Stimulated activated CD4-positive, alpha-beta T cell treated with anti-CD3 and anti-CD28 coated beads, Interleukin-12 subunit alpha, Interleukin-12 subunit beta, amount 100 ng/mL, for 48 hours (primary cell): ENCODE data around the gene NXPH4.

ENCODE experiments used
- DNase-seq, 3 donors: peaks; one replicate each; pipeline ENCODE4 v3.0.0-alpha.2; 2020; ENCODE audit warnings: low read depth in 2 of 3, low spot score in 1 of 3

The NXPH4 gene

GRCh38 chr12:57230381-57231155 is 14.0 kb downstream of the NXPH4 start:
- DNase-seq, result no peak

GRCh38 chr12:57231276-57232021 is 14.9 kb downstream of the NXPH4 start:
- no peak for DNase-seq

- DNase-seq, result no peak
These were observed 15.7 kb downstream of the NXPH4 start for GRCh38 chr12:57232156-57232756.

DNA sequence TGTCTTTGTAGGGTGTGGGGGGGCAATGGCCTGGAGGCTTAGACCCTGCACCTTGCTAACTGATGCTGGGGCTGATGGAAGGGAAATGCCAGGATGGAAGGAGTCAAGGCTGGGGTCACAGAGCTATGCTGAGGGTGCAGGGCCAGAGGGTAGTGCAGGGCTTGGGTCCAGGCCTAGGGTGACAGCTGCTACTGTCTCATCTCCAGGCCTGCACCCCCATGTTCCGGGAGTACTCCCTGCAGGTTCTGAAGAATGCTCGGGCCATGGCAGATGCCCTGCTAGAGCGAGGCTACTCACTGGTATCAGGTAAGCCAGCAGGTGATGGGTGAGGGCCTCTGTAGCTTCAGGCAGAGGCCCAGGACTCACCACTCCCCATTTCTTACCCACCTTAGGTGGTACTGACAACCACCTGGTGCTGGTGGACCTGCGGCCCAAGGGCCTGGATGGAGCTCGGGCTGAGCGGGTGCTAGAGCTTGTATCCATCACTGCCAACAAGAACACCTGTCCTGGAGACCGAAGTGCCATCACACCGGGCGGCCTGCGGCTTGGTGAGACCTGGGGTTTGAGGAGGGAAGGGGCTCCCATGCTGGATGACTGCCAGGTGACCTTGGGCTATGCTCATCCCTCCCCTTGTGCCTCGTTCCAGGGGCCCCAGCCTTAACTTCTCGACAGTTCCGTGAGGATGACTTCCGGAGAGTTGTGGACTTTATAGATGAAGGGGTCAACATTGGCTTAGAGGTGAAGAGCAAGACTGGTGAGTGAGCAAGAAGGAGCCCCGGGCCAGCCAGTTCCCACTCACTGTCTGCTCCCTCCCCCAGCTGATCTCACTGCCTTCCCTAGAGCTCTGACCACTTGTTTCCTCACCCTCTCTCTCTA is 17.0 kb downstream of the NXPH4 start:
- DNase-seq, result no peak

GRCh38 chr12:57234233-57234570 is 17.6 kb downstream of the NXPH4 start:
- no peak for DNase-seq

- no peak for DNase-seq
These were observed 18.0 kb downstream of the NXPH4 start for GRCh38 chr12:57234571-57235016.

DNA sequence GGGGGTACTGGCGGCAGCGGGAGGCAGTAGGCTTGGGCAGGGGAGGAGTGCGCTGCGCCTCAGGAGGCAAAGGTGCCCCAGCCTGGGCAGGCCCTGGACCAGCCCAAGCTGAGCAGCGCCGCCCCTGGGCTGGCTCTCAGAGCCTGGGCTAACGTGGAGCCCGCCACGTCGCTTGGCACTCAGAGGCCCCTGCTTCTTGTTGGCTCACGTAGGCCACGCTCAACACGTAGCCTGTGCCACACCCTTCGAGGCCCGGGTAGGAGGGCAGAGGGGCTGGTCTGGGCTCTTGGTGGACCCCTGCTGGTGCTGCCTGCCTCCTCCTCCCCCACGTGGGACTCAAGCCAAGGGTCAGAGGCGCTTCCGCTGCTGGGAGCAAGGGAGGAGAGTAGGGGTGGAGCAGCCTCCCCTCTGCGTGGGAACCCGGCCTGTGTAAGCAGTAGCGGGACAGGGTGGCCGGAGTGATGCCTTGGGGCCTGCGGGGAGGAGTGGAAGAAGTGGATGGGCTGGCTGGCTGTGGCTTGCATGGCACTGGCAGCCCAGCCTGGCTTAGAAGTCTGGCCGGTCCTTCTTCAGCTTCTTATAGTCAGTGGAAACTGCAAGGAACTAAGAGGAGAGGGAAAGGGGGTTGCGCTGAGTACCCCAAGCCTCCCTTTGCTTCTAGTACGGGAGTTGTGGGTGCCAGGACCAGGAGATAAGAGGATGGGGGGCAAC is 18.6 kb downstream of the NXPH4 start:
- DNase-seq, result no peak

GRCh38 chr12:57235728-57236131 is 19.1 kb downstream of the NXPH4 start:
- no peak for DNase-seq

GRCh38 chr12:57236201-57236924 is 19.8 kb downstream of the NXPH4 start:
- DNase-seq, result no peak

DNA sequence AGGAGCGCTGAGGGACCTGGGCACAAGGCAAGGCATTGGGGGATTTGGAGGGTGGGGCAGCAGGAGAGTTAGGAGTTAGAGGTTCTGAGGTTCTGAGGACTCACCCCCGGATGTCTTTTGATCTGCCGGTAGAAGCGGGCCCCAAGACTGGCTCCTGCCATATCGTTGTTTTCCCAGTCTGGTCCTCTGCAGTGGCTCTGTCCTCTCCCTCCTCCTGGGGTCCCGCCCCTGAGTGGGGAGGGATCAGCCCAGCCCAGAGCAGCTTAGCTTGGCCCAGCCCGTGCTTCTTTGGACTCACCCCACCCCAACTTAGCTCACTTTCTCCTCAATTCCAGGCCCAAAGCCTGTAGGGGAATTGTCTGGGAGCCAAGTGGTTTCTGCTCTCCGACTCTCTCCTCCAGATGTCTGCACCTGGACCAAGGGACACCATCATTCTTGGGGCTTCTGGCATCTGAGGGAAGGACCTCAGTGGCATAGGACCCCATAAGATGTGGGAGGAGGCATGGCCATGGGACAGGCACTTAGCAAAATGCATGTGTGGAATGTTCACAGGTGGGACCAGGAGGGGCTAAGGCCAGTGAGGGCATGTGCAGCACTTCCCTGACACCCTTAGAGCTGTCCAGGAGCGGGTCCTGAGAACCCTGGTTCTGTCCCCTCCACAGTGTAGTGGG is 20.5 kb downstream of the NXPH4 start:
- DNase-seq, result no peak

- no peak for DNase-seq
These were observed 21.0 kb downstream of the NXPH4 start for GRCh38 chr12:57237596-57237931.

- no peak for DNase-seq
These were observed 21.6 kb downstream of the NXPH4 start for GRCh38 chr12:57237932-57238853.

DNA sequence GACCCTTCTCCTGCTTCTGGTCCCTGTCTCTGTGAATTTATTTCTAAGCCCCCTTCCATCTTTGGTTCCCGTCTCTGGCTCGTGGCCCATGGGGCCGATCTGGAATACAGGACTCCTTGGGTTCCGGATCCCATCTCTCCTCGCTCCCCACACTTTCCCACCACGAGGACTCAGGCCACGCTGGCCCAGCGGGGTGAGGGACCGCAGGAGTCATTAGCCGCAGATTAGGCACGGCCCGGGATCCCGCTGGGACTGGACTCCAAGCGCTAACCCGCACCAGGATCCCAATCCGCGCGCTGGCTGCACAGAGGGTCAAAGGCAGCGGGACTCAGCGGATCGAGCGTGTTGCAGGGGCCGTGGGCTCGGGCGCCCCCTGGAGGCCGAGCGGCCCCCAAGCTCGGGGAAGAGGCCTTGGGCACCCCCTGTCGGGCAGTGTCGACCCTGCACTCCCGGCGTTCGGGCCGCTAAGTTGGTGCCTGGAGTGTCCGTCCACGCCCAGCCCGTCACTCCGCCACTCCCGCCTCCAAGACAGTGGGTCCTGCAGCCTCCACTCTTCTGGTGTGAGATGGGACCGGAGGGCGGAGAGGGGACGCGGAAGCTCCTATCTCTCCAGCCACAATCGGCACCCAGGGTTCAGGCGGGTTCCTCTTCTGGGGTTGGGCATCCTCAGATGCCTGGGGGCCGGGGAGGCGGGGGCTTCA is 22.4 kb downstream of the NXPH4 start:
- peak; percentile 75 to 91 (median 83) for DNase-seq

- DNase-seq, result no peak
These were observed 23.0 kb downstream of the NXPH4 start for GRCh38 chr12:57239587-57240065.

- DNase-seq, result peak in 1 of 3 donors; percentile 64
These were observed 23.7 kb downstream of the NXPH4 start for GRCh38 chr12:57240066-57240921.

DNA sequence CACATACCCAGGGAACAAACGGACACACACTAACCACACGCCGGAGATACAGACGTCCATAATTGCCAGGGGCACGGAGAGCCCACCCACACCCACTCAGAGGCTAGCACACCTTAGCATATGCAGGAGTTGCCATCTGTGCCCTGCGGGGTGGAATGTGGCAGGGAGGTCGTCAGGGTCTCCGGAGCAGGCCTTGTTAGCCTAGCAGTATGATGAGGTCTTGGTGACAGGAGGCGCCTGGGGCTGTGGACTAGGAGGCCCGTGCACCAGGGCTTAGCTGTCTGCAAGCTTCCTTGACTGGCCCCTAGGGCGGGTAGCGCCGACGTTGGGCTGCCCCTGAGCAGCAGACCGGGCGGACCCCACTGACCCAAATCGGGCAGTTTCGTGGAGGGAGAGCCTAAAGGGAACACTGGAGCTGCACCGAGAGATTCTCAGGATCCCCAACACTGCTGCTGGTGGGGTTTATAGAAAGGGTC is 24.4 kb downstream of the NXPH4 start:
- no peak for DNase-seq
